Nephron progenitor cell (in vitro differentiated cells): ENCODE data around the gene EBP.

Source experiments
- DNase-seq: peaks from one replicate; pipeline ENCODE4 v3.0.0; 2021
- H3K27ac Mint-ChIP-seq: 2 replicates; pipeline ENCODE4 v1.8.0; 2021; ENCODE audit warnings: mild to moderate bottlenecking, moderate library complexity, mixed read lengths
- H3K27me3 Mint-ChIP-seq: 2 replicates; pipeline ENCODE4 v1.8.0; 2021; ENCODE audit warnings: mild to moderate bottlenecking, low read depth, mixed read lengths; ENCODE audit not compliant: poor library complexity
- H3K36me3 Mint-ChIP-seq: 2 replicates; pipeline ENCODE4 v1.8.0; 2021; ENCODE audit warnings: low read depth, mixed read lengths
- H3K4me1 Mint-ChIP-seq: 2 replicates; pipeline ENCODE4 v1.8.0; 2021; ENCODE audit warnings: mixed read lengths
- H3K4me3 Mint-ChIP-seq: 2 replicates; pipeline ENCODE4 v1.8.0; 2021; ENCODE audit warnings: mild to moderate bottlenecking, moderate library complexity, mixed read lengths
- H3K9me3 Mint-ChIP-seq: 2 replicates; pipeline ENCODE4 v1.8.0; 2021; ENCODE audit warnings: mild to moderate bottlenecking, moderate library complexity, mixed read lengths
- CTCF ChIP-seq: fragments of 200-600 bp; sonication (generic); IDR thresholded peaks from 2 replicates; pipeline ENCODE4 v1.5.0; 2021; ENCODE audit warnings: antibody characterized with exemption

Gene EBP

GRCh38 chrX:48474581-48474980 lies 47.0 kb upstream of the EBP start:
- Mint-ChIP-seq H3K36me3 (no peaks in the 10 kb centered on the region), H3K27ac (no peak overlapping the region)
- TF ChIP-seq CTCF, result no peak

GRCh38 chrX:48475296-48475695 lies 46.3 kb upstream of the EBP start:
- no peak for DNase-seq
- H3K4me3 Mint-ChIP-seq, result peak overlapping the region; percentile 88
- no peaks in the 10 kb centered on the region for H3K36me3 Mint-ChIP-seq
- H3K9me3 Mint-ChIP-seq, result peaks cover 53% of the 10 kb centered on the region
- no peak for TF ChIP-seq CTCF
- no peak overlapping the region for H3K27ac Mint-ChIP-seq
- peaks cover 40% of the 10 kb centered on the region for H3K4me1 Mint-ChIP-seq
- H3K27me3 Mint-ChIP-seq, result peaks cover 11% of the 10 kb centered on the region

More at GRCh38 chrX:48474581-48474980, 47.0 kb upstream of the EBP start:
- Mint-ChIP-seq H3K4me3 (peak overlapping the region; percentile 88), H3K27me3 (peaks cover 12% of the 10 kb centered on the region), H3K4me1 (peaks cover 44% of the 10 kb centered on the region), H3K9me3 (peaks cover 52% of the 10 kb centered on the region)
- DNase-seq, result no peak

- Mint-ChIP-seq H3K27me3 (peaks cover 8% of the 10 kb centered on the region), H3K4me3 (peak within 1 kb of the TSS; percentile 88), H3K36me3 (peaks cover 4% of the 10 kb centered on the region), H3K4me1 (peaks cover 40% of the 10 kb centered on the region), H3K9me3 (peaks cover 54% of the 10 kb centered on the region), H3K27ac (peak within 1 kb of the TSS; percentile 92)
- DNase-seq, result peak; percentile 61
- no peak for TF ChIP-seq CTCF
Measured at GRCh38 chrX:48475774-48476577, 45.6 kb upstream of the EBP start, which contains the start of gene FTSJ1. Gene FTSJ1 (plus strand): TSS chrX:48476199. CDS start chrX:48478048, 1,849 bp downstream.

- Mint-ChIP-seq H3K27ac (no peak overlapping the region), H3K27me3 (peaks cover 8% of the 10 kb centered on the region), H3K9me3 (peaks cover 53% of the 10 kb centered on the region), H3K4me3 (peak overlapping the region; percentile 88), H3K36me3 (peaks cover 4% of the 10 kb centered on the region), H3K4me1 (peaks cover 40% of the 10 kb centered on the region)
- no peak for DNase-seq
- no peak for TF ChIP-seq CTCF
Measured at GRCh38 chrX:48476919-48477318, 44.7 kb upstream of the EBP start.

GRCh38 chrX:48477960-48478755 lies 43.5 kb upstream of the EBP start:
- Mint-ChIP-seq H3K4me3 (no peak overlapping the region), H3K36me3 (peaks cover 4% of the 10 kb centered on the region), H3K27me3 (peaks cover 5% of the 10 kb centered on the region), H3K9me3 (peaks cover 55% of the 10 kb centered on the region), H3K27ac (no peak overlapping the region), H3K4me1 (peaks cover 32% of the 10 kb centered on the region)
- TF ChIP-seq CTCF, result no peak
- no peak for DNase-seq
